NCI-H2107 (cell line): ENCODE data around the gene XRRA1.
"Not testable (repeated sequence)": the region's sequence is repeated elsewhere in the genome, so short reads cannot be mapped to it uniquely, and the experiment has no call there.

Source experiments
- DNase-seq: peaks from one replicate; lab custom pipeline; 2025; lab: John Stamatoyannopoulos, UW

Gene XRRA1

DNA sequence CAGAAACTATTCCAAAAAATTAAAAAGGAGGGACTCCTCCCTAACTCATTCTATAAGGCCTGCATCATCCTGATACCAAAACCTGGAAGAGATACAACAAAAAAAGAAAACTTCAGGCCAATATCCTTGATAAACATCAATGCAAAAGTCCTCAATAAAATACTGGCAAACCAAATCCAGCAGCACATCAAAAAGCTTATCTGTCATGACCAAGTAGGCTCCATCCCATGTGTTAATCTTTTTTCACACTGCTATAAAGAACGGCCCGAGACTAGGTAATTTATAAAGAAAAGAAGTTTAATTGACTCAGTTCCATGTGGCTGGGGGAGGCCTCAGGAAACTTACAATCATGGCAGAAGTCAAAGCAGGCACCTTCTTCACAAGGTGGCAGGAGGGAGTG is 123.3 kb downstream of the XRRA1 start:
- DNase-seq = not testable (repeated sequence)

DNA sequence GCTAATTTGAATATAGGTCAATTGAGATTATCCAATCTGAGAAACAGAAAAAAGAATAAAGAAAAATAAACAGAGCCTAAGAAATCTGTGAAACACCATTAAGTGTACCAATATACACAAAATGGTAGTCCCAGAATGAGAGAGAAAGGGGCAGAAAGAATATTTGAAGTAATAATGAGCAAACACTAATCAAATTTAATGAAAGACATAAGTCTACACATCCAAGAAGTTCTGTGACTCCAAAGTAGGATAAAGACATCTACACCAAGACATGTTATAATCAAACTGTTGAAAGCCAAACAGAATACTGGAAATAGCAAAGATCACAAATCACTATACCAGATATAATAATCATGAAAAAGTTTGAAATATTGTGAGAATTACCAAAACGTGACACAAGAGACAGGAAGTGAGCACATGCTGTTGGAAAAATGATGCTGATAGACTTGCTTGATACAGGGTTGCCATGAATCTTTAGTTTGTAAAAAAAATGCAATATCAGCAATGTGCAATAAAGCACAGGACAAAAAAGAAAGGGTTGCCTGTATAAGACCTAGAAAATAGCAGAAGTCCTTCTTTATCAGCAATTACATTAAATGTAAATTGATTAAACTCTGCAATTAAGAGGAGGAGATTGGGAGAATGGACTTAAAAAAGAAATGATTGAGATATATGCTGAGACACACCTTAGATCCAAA is 124.5 kb downstream of the XRRA1 start:
- DNase-seq = no peak

DNA sequence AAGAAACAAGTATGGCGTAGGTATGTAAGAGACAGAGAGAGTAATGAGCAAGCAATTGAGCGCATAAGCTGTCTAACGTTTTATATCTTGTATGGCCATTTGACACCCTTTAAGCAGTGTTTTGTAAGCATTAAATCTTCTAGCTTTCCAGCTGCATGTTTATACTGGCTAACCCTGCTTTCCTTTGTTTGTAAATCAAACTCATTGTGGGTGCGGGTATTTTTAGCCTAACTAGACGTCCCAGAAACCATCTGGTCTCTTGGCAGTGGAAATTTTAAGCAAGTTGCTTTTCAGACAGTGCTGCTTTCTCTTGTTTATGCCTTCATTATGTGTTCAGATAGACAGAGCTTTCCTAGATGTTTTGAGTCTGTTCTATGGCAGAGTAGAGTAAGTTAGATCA is 126.7 kb downstream of the XRRA1 start:
- peak; percentile 11 for DNase-seq

DNA sequence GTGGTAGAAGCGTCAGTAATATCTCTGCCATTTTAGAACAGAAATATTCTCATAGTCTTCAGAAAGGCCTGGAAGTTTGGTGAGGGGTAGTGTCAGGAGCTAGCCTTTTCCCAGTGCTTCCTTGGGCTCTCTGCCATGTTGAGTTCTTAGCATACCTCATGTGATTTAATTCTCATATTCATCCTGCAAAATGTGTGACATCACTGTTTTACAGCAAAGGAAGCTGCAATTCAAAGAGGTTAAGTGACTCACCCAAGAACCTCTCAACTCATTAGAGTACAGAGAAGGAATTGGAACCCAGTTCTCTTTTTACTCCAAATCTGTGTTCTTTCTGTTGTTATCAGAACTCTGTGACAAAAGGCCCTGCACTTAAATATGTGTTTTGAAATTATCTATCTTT is 128.1 kb downstream of the XRRA1 start:
- DNase-seq = no peak

DNA sequence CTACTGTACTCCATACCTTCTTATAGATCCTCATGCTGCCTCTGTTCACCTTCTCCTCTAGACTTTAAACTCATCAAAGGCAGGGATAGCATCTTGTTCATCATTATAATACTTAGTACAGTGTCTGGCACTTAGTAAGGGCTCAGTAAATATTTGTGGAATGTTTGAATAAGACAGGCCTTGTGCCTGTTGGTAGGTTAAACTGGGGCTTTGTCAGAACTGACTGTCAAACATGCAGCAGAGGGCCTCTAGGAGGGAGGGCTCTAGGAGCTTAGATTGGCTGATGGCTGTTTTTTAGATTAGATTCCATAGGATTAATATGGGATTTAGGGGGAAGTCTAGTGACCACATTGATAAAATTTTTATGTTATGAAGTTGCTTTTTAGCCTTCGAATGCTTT is 129.5 kb downstream of the XRRA1 start:
- DNase-seq = no peak

DNA sequence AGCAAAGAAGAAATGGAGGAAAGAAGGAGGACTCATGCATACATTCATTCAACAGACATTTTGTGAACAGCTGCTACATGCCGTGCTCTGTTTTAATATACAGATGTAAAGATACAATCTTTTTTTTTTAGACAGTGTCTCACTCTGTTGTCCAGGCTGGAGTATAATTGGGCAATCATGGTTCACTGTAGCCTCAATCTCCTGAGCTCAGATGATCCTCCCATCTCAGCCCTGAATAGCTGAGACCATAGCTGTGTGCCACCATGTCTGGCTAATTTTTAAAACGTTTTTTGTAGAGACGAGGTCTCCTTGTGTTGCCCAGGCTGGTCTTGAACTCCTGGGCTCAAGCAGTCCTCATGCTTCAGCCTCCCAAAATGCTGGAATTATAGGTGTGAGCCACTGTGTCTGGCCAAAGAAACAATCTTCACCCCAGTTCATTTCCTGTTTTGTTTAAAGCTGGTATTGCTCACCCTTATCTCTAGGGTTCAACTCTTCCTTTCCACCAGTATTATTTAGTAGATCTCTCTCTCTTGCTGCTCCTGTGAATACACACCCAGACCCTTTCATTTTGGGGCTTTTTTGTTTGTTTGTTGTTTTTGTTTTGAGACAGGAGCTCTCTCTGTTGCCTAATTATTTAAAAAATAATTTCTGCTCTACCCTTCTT is 130.5 kb downstream of the XRRA1 start:
- no peak for DNase-seq

DNA sequence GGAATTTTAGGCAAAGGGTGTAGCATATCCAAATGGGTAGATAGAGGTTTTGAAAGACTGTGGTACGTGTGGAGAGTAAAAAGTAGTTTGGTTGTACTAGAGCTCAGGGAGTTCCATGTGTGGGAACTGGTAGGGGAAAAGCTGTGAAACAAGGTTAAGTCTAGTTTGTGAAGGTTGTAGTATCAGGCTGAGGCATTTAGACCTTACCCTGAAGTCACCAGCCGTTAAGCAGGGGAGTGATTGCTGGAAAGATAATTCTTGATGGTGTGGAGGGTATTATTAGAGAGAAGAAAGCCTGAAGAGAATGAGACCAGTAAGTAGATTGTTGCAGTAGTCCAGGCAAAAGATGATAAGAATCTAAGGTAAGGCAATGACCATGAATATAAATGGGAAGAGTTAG is 132.2 kb downstream of the XRRA1 start:
- no peak for DNase-seq

DNA sequence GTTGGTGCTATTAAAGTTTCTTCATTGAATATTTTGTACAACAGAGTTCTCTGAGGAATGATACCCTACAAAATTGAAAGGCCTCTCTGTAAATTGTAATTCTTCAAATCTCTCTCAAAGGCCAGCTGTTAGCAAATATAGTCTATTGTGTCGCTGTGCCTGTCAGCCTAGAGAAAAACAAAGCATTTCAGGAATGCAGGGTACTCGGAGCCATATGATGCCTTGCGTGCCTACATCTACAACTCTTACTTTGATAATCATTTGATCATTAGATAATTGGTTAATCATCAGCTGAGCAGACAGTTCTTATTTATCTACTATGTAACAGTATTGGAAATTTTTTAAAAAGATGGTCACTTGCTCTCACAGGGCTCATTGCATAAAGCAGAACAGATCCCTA is 132.9 kb downstream of the XRRA1 start:
- no peak for DNase-seq

DNA sequence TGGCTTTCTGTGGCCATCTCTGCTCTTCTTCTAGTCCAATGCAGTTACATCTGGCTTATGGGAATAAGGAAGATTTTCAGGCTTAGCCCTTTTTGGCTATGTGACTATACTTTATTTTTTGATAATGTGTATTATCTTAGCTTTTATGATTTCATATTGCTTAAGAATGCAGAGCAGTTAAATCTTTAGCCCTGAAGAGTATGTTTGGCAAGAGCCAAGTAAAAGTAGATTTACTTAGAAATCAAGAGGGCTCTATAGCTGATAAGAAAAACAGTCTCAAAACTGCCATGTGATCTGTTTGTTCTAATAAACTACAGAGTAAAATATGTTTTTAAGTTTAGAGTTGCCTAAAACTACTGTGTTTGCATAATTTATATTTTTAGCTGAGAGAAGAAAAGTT is 139.1 kb downstream of the XRRA1 start:
- DNase-seq = no peak

DNA sequence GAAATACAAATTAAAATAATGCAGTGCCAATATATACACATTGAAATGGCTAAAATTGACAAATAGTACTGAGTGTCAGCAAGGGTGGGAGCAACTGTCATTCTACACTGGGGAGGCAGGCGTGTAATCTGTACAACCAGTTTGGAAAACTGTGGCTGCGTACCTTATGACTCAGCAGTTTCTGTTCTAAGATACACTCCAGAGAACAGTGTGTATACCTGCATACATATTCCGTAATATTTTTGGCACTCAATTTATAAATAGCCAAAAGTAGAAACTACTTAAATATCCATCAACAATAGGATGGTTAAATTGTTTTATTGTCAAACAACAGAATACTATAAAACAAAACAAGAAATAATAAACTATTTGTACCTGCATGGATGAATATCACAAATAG is 142.6 kb downstream of the XRRA1 start:
- DNase-seq = no peak

DNA sequence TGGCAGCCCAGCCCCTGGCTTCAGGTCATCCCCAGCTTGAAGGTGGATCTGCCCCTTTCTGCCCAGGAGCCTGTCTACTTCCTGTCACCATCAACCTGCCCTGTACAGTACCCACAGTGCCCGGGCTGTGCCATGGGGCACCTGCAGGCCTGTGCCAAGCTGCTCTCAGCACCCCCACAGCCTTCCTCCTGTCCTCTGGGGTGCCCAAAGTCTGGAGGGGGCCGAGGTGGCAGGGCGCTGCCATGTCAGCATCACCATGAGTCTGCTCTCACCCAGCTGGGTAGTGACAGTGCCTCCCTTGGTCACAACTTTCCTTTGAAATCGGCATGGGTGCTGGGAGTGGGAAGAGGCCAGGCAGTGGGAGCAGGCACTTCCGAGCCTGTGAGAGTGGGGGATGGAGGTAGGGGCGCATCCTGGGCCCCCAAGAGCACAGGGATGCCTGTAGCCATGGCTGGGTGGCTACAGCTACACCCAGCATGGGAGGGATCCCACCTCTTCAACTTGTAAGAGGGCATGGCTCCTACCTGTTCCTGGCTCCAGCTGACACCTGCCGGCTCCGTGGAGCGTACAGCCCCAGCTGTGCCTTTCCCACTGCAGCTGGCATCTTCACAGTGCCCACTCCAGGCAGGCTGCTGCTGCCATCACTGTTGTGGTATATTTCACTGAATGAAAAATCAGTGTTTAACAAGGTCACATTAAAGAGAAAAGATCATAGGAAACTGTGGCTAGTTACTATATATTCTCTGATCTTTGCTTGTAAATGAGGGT is 157.4 kb downstream of the XRRA1 start:
- no peak for DNase-seq
